Smooth muscle cell (in vitro differentiated cells): ENCODE data around the gene SLC17A5. TPM values are rescaled to one million over a fixed set of nuclear protein-coding genes. Genes with fewer than 3 reads are reported as not detected.

Experiments
- DNase-seq: peaks from one replicate; lab custom pipeline; 2025; ENCODE audit not compliant: unreplicated experiment; lab: John Stamatoyannopoulos, UW
- H2AFZ ChIP-seq: fragments of 200-600 bp; sonication (generic); 2 replicates; pipeline ENCODE4 v1.6.0; 2016; ENCODE audit warnings: antibody characterized with exemption, low read depth, mild to moderate bottlenecking
- H3F3A ChIP-seq: fragments of 200-600 bp; sonication (generic); 2 replicates; pipeline ENCODE4 v1.6.0; 2017; ENCODE audit warnings: antibody characterized with exemption, low read depth
- H3K27ac ChIP-seq: fragments of 200-600 bp; sonication (generic); 2 replicates; pipeline ENCODE4 v1.5.1; 2016; ENCODE audit warnings: low read depth, mild to moderate bottlenecking
- H3K27me3 ChIP-seq: fragments of 200-600 bp; sonication (generic); 2 replicates; pipeline ENCODE4 v1.6.1; 2016; ENCODE audit warnings: low read depth, mild to moderate bottlenecking
- H3K36me3 ChIP-seq: fragments of 200-600 bp; sonication (generic); 2 replicates; pipeline ENCODE4 v1.5.1; 2016; ENCODE audit warnings: low read depth
- H3K4me1 ChIP-seq: fragments of 200-600 bp; sonication (generic); 2 replicates; pipeline ENCODE4 v1.5.1; 2016; ENCODE audit warnings: low read depth
- H3K4me2 ChIP-seq: fragments of 200-600 bp; sonication (generic); 2 replicates; pipeline ENCODE4 v1.6.0; 2016; ENCODE audit warnings: mild to moderate bottlenecking
- H3K4me3 ChIP-seq: fragments of 200-600 bp; sonication (generic); 2 replicates; pipeline ENCODE4 v1.5.1; 2016; ENCODE audit warnings: mild to moderate bottlenecking
- H3K79me2 ChIP-seq: fragments of 200-600 bp; sonication (generic); 2 replicates; pipeline ENCODE4 v1.6.0; 2016; ENCODE audit warnings: low read depth, mild to moderate bottlenecking
- H3K9ac ChIP-seq: fragments of 200-600 bp; sonication (generic); 2 replicates; pipeline ENCODE4 v1.6.0; 2016; ENCODE audit warnings: low read depth
- H3K9me3 ChIP-seq: fragments of 200-600 bp; sonication (generic); replicated peaks from 2 replicates; pipeline ENCODE4 v1.5.1; 2016; ENCODE audit warnings: low read depth
- H4K20me1 ChIP-seq: fragments of 200-600 bp; sonication (generic); 2 replicates; pipeline ENCODE4 v1.6.0; 2016; ENCODE audit warnings: low read depth
- WGBS: methylation state at CpG from one replicate; pipeline ENCODE4 v1.1.7; 2016; ENCODE audit warnings: low lambda C conversion rate; 5-methylcytosine and 5-hydroxymethylcytosine counted together
- polyA plus RNA-seq: library from polyadenylated mRNA; unstranded; fragments of >200 nt; fragmentation: Nextera tagmentation; extraction: Ambion mirVana; gene quantifications from 2 replicates; pipeline ENCODE4 v1.2.1, GENCODE V29; 2016
- total RNA-seq: library from RNA; depleted of rRNA; stranded (reverse); fragments of >200 nt; gene quantifications from 2 replicates; pipeline ENCODE4 v1.2.3, GENCODE V29; 2014
- TF ChIP-seq, protein P1 (sequence below): fragments of 200-600 bp; sonication (generic); IDR thresholded peaks from 2 replicates; pipeline ENCODE4 v1.5.1; 2017; ENCODE audit warnings: borderline replicate concordance, mild to moderate bottlenecking, antibody characterized with exemption; ENCODE audit not compliant: insufficient read depth, poor library complexity, severe bottlenecking

SLC17A5 gene
- total and polyA plus RNA-seq, 2 experiments from 2014 or later = 36.4 to 39.9 TPM

DNA sequence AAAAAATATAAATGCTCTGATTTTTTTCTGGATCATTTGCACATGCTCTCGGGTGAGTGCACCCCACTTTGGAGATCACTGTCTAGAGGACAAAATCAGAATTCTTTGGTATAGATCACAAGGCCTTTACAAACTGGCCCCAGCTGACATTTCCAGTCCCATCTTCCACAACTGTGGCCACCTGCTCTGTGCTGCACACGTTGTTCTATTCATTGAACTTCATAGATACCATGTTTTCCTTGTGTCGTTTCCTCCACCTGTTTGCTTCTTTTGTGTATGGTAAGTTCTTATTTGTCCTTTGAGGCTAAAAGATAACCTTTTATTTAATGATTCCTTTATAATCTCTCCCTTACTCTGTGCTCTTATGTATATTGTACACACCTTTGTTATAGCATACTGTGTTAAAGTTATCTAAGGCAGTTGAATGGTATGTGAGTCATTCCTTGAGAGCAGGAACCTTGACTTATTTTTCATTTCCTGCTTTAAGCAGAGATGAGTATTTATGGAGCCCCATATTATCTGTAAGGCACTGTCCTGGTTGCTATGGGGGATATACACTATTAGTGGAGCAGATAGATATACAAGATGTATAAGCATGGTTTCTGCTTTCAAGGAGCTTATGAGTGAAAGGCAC is 12.0 kb upstream of the SLC17A5 start:
- H3K27me3 ChIP-seq = peaks cover 13% of the 10 kb centered on the region
- H3K79me2 ChIP-seq = no peaks in the 10 kb centered on the region
- no peak overlapping the region for H3K4me2 ChIP-seq
- no peaks in the 10 kb centered on the region for H3F3A ChIP-seq
- 79% methylated on average over 3 of the region's 3 CpGs for WGBS
- H3K36me3 ChIP-seq = no peaks in the 10 kb centered on the region
- H3K4me3 ChIP-seq = no peak overlapping the region
- no peak overlapping the region for H2AFZ ChIP-seq
- H3K27ac ChIP-seq = no peak overlapping the region
- TF ChIP-seq, protein P1, sequence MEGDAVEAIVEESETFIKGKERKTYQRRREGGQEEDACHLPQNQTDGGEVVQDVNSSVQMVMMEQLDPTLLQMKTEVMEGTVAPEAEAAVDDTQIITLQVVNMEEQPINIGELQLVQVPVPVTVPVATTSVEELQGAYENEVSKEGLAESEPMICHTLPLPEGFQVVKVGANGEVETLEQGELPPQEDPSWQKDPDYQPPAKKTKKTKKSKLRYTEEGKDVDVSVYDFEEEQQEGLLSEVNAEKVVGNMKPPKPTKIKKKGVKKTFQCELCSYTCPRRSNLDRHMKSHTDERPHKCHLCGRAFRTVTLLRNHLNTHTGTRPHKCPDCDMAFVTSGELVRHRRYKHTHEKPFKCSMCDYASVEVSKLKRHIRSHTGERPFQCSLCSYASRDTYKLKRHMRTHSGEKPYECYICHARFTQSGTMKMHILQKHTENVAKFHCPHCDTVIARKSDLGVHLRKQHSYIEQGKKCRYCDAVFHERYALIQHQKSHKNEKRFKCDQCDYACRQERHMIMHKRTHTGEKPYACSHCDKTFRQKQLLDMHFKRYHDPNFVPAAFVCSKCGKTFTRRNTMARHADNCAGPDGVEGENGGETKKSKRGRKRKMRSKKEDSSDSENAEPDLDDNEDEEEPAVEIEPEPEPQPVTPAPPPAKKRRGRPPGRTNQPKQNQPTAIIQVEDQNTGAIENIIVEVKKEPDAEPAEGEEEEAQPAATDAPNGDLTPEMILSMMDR = no peak
- H3K9ac ChIP-seq = no peak overlapping the region
- H3K4me1 ChIP-seq = no peaks in the 10 kb centered on the region
- DNase-seq = no peak
- H3K9me3 ChIP-seq = no peaks in the 10 kb centered on the region
- H4K20me1 ChIP-seq = no peaks in the 10 kb centered on the region

DNA sequence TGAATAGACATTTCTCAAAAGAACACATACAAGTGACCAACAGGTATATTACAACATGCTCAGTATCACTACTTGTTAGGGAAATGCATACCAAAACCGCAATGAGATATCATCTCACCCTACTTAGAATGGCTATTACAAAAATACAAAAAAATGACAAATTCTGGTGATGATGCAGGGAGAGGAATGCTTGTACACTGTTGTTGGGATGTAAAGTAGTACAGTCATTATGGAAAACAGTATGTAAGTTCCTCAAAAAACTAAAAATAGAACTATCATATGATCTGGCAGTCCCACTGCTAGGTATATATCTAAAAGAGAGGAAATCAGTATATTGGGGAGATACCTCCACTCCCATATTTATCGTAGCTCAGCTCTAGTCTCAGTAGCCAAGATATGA is 10.9 kb upstream of the SLC17A5 start:
- no peaks in the 10 kb centered on the region for H3K4me1 ChIP-seq
- no peak overlapping the region for H3K4me2 ChIP-seq
- H2AFZ ChIP-seq = no peak overlapping the region
- H4K20me1 ChIP-seq = no peaks in the 10 kb centered on the region
- no peak overlapping the region for H3K27ac ChIP-seq
- TF ChIP-seq, protein P1 = no peak
- no peaks in the 10 kb centered on the region for H3K36me3 ChIP-seq
- no peak for DNase-seq
- H3F3A ChIP-seq = no peaks in the 10 kb centered on the region
- H3K27me3 ChIP-seq = peaks cover 13% of the 10 kb centered on the region
- no peak overlapping the region for H3K9ac ChIP-seq
- no peak overlapping the region for H3K4me3 ChIP-seq
- H3K79me2 ChIP-seq = no peaks in the 10 kb centered on the region
- WGBS = 87% methylated on average over 2 of the region's 2 CpGs
- no peaks in the 10 kb centered on the region for H3K9me3 ChIP-seq

DNA sequence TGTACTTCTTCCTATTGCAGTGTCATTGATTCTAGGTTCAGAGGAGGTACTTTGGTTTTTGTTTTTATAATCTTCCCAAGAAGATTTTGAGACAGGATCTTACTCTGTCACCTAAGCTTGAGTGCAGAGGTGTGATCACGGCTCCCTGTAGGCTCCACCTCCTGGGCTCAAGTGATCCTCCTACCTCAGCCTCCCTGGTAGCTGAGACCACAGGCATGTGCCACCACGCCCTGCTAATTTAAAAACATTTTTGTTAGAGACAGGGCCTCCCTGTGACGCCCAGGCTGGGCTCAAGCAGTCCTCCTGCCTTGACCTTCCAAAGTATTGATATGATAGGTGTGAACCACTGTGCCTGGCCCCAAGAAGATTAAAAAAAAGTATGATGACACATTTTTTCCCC is 3.4 kb upstream of the SLC17A5 start:
- H3K9ac ChIP-seq = no peak overlapping the region
- H3K27ac ChIP-seq = no peak overlapping the region
- TF ChIP-seq, protein P1 = no peak
- DNase-seq = no peak
- H3K79me2 ChIP-seq = peaks cover 7% of the 10 kb centered on the region
- peaks cover 2% of the 10 kb centered on the region for H4K20me1 ChIP-seq
- no peaks in the 10 kb centered on the region for H3K36me3 ChIP-seq
- H3K9me3 ChIP-seq = no peaks in the 10 kb centered on the region
- H3K4me3 ChIP-seq = no peak overlapping the region
- no peak overlapping the region for H2AFZ ChIP-seq
- 71% methylated on average over 3 of the region's 3 CpGs for WGBS
- no peaks in the 10 kb centered on the region for H3K27me3 ChIP-seq
- no peak overlapping the region for H3K4me2 ChIP-seq
- peaks cover 8% of the 10 kb centered on the region for H3K4me1 ChIP-seq
- no peaks in the 10 kb centered on the region for H3F3A ChIP-seq

DNA sequence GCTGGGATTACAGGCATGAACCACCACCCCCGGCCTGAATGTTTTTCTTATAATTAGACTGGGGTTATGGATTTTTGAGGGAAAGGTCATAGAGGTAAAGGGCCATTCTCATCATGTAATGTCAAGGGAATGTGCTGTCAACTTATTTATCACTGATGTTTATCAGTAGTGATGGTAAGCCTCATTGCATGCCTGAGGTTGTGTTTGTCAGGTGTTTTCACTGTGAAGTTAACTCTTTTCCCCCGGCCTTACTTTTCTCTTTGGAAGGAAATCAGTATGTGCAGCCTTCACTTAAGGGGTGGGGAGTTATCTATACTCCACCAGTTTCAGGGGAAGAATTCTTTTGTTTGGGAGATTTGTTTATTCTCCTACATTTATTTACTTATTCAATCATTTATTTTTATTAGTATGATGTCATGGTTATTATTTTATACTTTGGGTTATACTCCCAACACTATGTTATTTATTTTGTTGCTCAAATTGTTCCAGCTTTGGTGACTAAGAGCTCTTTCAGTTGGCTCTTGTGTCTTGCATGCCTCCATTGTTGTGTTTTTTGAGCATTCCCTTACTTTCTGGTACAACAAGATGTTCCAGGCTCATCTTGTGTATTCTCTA is 2.8 kb upstream of the SLC17A5 start:
- Histone ChIP-seq H3F3A (no peaks in the 10 kb centered on the region), H3K4me3 (no peak overlapping the region), H3K4me2 (no peak overlapping the region), H3K36me3 (no peaks in the 10 kb centered on the region), H3K27ac (no peak overlapping the region), H2AFZ (no peak overlapping the region), H3K9me3 (no peaks in the 10 kb centered on the region), H3K4me1 (peaks cover 11% of the 10 kb centered on the region), H3K79me2 (peaks cover 12% of the 10 kb centered on the region), H3K9ac (no peak overlapping the region), H3K27me3 (no peaks in the 10 kb centered on the region), H4K20me1 (peaks cover 8% of the 10 kb centered on the region)
- 88% methylated on average over 2 of the region's 2 CpGs for WGBS
- TF ChIP-seq, protein P1 = no peak
- DNase-seq = no peak
